Esophagus muscularis mucosa (tissue), 4 donors: ENCODE data around the gene DNAJC4. TPM values are rescaled to one million over a fixed set of nuclear protein-coding genes. Genes with fewer than 3 reads are reported as not detected.

Source experiments
- DNase-seq: peaks from one replicate; pipeline ENCODE4 v3.0.0-alpha.2; 2017; ENCODE audit errors: extremely low spot score
- H3K27ac ChIP-seq, 4 donors: fragments of 200-600 bp; sonication (generic); replicated peaks in 1 of 4; 1 replicate in 3 of 4; 2 replicates in 1 of 4; pipeline ENCODE4 v1.5.1; 2016 to 2019; ENCODE audit warnings: mild to moderate bottlenecking in 1 of 4
- H3K27me3 ChIP-seq, 4 donors: fragments of 200-600 bp; sonication (generic); one replicate each; pipeline versions ENCODE4 v1.5.1 to v1.6.0; 2016 to 2019
- H3K36me3 ChIP-seq, 4 donors: fragments of 200-600 bp; sonication (generic); one replicate each; pipeline ENCODE4 v1.5.1; 2016 to 2019
- H3K4me1 ChIP-seq, 4 donors: fragments of 200-600 bp; sonication (generic); one replicate each; pipeline ENCODE4 v1.5.1; 2016 to 2019
- H3K4me3 ChIP-seq, 4 donors: fragments of 200-600 bp; sonication (generic); 1 replicate in 2 of 4; 2 replicates in 2 of 4; pipeline ENCODE4 v1.5.1; 2016 to 2019; ENCODE audit warnings: mild to moderate bottlenecking in 4 of 4, moderate library complexity in 1 of 4
- H3K9me3 ChIP-seq, 4 donors: fragments of 200-600 bp; sonication (generic); 1 replicate in 3 of 4; 2 replicates in 1 of 4; pipeline ENCODE4 v1.5.1; 2016 to 2019
- EP300 ChIP-seq: sonication (generic); formaldehyde crosslinking; IDR thresholded peaks from one replicate; pipeline ENCODE4 v1.6.1; 2017; ENCODE audit warnings: antibody characterized with exemption
- POLR2A ChIP-seq: fragments of 450-650 bp; IDR thresholded peaks from one replicate; pipeline ENCODE4 v1.6.1; 2017; ENCODE audit warnings: antibody characterized with exemption, moderate library complexity, mild to moderate bottlenecking, low read depth
- POLR2AphosphoS5 ChIP-seq, 2 donors: sonication (generic); formaldehyde crosslinking; IDR thresholded peaks; one replicate each; pipeline ENCODE4 v1.6.1; 2017; ENCODE audit warnings: antibody characterized with exemption in 2 of 2
- WGBS: methylation state at CpG from one replicate; pipeline ENCODE4 v1.1.5; 2018; 5-methylcytosine and 5-hydroxymethylcytosine counted together
- intact Hi-C: fragments of 100-400 bp; cut with DNase I; formaldehyde crosslinking; loops from one replicate; pipeline ENCODE4 v1.15.1; 2023
- total RNA-seq, 4 donors: library from RNA; depleted of rRNA; stranded (reverse); fragments of >200 nt; gene quantifications; one replicate each; pipeline versions ENCODE4 v1.1.0 to v1.2.1, GENCODE V29; 2016
- TF ChIP-seq, protein P1 (sequence below), 3 experiments: fragments of 200-600 bp in 2 of 3; fragments of 450-650 bp in 1 of 3; sonication (generic) in 2 of 3; IDR thresholded peaks; one replicate each; pipeline ENCODE4 v1.5.1; 2017 to 2019; ENCODE audit warnings: antibody characterized with exemption in 3 of 3, mild to moderate bottlenecking in 2 of 3, moderate library complexity in 1 of 3

DNAJC4 gene
- total RNA-seq, 4 donors from 2014 or later, result 19.4 to 40.4 (median 25.3) TPM

GRCh38 chr11:64267207-64267945, 37.0 kb downstream of the DNAJC4 start:
- no peak for DNase-seq
- intact Hi-C loops, result loop anchor here (5.0 kb wide), 1 partner anchor 35 kb away; the partner anchor contains the start of gene CATSPERZ

DNA sequence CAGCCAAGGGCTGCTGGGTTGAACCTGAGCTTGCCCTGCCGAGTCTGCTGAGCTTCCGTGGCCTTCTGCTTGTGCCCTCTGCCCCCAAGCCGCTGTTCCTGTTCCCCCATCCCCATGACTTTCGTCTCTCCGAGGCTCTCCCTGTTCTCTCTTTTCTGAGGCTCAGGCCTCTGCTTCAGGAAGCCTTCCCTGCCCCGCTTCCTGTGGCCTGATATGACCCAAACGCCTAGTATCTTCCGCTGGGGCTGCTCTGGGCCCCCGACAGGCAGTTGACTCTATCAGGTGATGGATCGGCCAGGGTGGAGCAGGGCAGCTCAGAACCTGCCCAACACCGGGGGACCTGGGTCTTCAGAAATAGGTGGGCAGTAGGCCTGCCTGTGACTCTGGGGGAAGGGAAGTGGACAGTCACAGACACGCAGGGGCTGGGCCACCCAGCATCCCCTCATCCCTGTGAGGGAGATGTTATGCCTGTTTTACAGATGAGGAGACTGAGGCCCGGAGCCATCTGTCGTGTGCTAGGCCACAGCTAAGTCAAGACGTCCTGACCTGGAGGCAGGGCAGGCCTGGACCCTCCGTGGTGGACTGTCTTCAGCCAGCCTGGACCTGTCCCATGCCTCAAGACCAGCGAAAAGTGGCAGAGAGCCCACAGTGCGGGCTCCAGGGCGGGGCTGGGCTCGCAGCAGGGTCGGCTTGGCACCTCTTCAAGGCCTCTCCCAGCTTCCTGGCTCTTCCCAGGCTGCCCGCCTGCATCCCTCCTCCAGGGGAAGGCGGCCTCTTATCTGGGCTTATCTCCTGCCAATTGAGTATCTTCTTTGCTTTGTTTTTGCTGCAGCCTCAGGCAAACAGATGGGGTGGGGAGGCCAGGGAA, 37.9 kb downstream of the DNAJC4 start:
- 40% methylated on average over 17 of the region's 23 CpGs for WGBS
- no peak for DNase-seq
- Histone ChIP-seq H3K27me3 (no peaks in the 10 kb centered on the region), H3K27ac (peak overlapping the region; percentile 91 to 98 (median 96)), H3K9me3 (no peaks in the 10 kb centered on the region), H3K4me3 (peak overlapping the region; percentile 70 to 81 (median 78)), H3K36me3 (peaks cover 9 to 43% (median 41%) of the 10 kb centered on the region in 4 donors), H3K4me1 (peaks cover 34 to 37% (median 35%) of the 10 kb centered on the region in 4 donors)
- intact Hi-C loops, result loop anchor here (5.0 kb wide), 1 partner anchor 34 kb away; the partner anchor contains the start of gene CATSPERZ
- TF ChIP-seq POLR2AphosphoS5 (IDR thresholded peaks at IDR 0.05), result no peak
- TF ChIP-seq POLR2A, result no peak
- TF ChIP-seq EP300, result no peak
- TF ChIP-seq, protein P1, sequence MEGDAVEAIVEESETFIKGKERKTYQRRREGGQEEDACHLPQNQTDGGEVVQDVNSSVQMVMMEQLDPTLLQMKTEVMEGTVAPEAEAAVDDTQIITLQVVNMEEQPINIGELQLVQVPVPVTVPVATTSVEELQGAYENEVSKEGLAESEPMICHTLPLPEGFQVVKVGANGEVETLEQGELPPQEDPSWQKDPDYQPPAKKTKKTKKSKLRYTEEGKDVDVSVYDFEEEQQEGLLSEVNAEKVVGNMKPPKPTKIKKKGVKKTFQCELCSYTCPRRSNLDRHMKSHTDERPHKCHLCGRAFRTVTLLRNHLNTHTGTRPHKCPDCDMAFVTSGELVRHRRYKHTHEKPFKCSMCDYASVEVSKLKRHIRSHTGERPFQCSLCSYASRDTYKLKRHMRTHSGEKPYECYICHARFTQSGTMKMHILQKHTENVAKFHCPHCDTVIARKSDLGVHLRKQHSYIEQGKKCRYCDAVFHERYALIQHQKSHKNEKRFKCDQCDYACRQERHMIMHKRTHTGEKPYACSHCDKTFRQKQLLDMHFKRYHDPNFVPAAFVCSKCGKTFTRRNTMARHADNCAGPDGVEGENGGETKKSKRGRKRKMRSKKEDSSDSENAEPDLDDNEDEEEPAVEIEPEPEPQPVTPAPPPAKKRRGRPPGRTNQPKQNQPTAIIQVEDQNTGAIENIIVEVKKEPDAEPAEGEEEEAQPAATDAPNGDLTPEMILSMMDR (IDR thresholded peaks at IDR 0.05), result no peak

More at GRCh38 chr11:64267207-64267945, 37.0 kb downstream of the DNAJC4 start:
- TF ChIP-seq POLR2A, result no peak
- TF ChIP-seq, protein P1 (IDR thresholded peaks at IDR 0.05), result no peak
- TF ChIP-seq POLR2AphosphoS5 (IDR thresholded peaks at IDR 0.05), result no peak
- TF ChIP-seq EP300, result no peak
- no peaks in the 10 kb centered on the region for H3K9me3 ChIP-seq
- H3K36me3 ChIP-seq, result peaks cover 13 to 51% (median 49%) of the 10 kb centered on the region in 4 donors
- H3K27me3 ChIP-seq, result no peaks in the 10 kb centered on the region
- WGBS, result 72% methylated on average over 24 of the region's 27 CpGs
- H3K27ac ChIP-seq, result peak overlapping the region; percentile 91 to 98 (median 96)
- H3K4me1 ChIP-seq, result peaks cover 32 to 33% (median 33%) of the 10 kb centered on the region in 4 donors
- H3K4me3 ChIP-seq, result no peak overlapping the region

DNA sequence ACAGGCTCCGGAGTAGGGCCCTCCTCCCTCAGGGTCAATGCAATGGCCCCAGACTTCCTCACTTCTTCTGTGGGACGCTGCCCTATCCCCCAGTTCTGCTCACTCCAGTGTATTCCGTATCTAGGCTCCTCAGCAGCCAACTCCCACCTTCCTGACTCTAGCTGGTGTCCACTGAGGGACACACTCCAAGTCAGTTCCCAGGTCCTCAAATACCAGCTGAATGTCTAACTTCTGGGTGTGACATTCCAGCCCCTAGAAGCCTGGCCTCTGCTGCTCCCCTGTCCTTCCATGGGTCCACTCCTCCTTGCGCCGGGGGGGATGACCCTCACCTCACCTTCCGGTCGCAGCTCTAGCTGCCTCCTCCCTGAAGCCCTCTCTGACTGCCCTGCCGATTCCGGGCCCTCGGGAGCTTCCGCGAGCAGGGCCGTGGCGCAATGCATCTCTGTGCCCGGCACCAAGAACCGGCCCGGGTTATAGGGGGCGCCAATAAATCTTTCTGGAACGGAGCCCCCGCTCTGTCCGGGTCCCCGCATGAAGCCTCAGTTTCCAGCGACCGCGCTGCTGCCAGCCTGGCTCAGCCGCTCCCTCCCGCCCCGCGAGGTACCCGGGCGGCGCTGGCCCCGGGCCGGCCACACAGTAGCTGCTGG, 38.7 kb downstream of the DNAJC4 start:
- Histone ChIP-seq H3K4me1 (peaks cover 34 to 37% (median 36%) of the 10 kb centered on the region in 4 donors), H3K36me3 (peaks cover 8 to 36% (median 34%) of the 10 kb centered on the region in 4 donors), H3K9me3 (no peaks in the 10 kb centered on the region), H3K27ac (peak overlapping the region; percentile 91 to 98 (median 96)), H3K4me3 (peak overlapping the region; percentile 70 to 81 (median 78)), H3K27me3 (no peaks in the 10 kb centered on the region)
- peak in 1 of 2 donors; percentile 45 for TF ChIP-seq POLR2AphosphoS5 (IDR thresholded peaks at IDR 0.05)
- TF ChIP-seq, protein P1 (IDR thresholded peaks at IDR 0.05), result no peak
- TF ChIP-seq POLR2A, result no peak
- no peak for TF ChIP-seq EP300
- intact Hi-C loops, result loop anchor here (5.0 kb wide), 1 partner anchor 33 kb away; the partner anchor contains the start of gene CATSPERZ
- 4% methylated on average over 5 of the region's 34 CpGs for WGBS
- DNase-seq, result no peak

DNA sequence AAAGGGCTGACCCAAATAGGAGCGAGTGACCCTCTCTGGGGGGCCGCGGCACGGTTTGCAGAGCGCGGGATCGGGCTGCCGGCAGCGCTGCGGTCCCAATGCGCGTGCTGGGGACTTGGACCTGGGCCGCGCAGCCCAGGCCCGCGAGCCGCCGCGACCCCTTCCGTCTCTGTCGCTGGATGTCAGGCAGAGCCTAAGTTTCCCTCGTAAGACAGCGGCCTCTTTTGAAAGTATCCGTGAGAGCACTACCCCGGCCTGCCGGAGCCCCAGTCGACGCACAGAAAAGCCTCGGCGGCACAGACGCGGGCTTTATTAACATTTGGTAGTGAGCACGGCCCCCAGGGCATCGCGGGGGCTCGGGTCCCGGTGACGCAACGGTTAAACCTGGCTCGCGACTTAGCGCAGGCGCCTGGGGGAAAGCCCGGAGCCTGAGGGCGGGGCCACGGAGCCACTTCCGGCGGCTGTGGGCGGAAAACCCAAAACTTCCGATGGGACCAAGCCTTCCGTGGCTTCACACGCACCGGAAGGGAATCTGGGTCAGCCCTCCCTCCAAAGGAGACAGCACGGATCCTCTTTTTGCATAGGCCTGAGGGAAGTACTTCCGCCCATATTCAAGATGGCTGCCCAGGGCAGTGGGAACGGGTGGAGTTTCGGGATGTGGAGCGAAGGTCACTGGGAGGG, 39.3 kb downstream of the DNAJC4 start:
- Histone ChIP-seq H3K36me3 (peaks cover 1 to 29% (median 27%) of the 10 kb centered on the region in 4 donors), H3K9me3 (no peaks in the 10 kb centered on the region), H3K27me3 (no peaks in the 10 kb centered on the region), H3K4me3 (peak overlapping the region; percentile 70 to 81 (median 78)), H3K27ac (peak overlapping the region; percentile 91 to 98 (median 96)), H3K4me1 (peaks cover 34 to 37% (median 36%) of the 10 kb centered on the region in 4 donors)
- DNase-seq, result peak; percentile 99
- WGBS, result 2% methylated on average over 26 of the region's 58 CpGs
- TF ChIP-seq POLR2AphosphoS5 (IDR thresholded peaks at IDR 0.05), result peak in 1 of 2 donors; percentile 96
- no peak for TF ChIP-seq EP300
- TF ChIP-seq, protein P1 (IDR thresholded peaks at IDR 0.05), result peak in 1 of 3 experiments; percentile 35
- peak; percentile 4 for TF ChIP-seq POLR2A
- intact Hi-C loops, result loop anchor here (5.0 kb wide), 1 partner anchor 33 kb away; the partner anchor contains the start of gene CATSPERZ
